Activated CD8-positive, alpha-beta T cell treated with anti-CD3 and anti-CD28 coated beads, Interleukin-2, amount 10 ng/mL, durations not matched to agents 7 days and 5 days (primary cell): ENCODE results near the gene LAMB4. TPM values are rescaled to one million over a fixed set of nuclear protein-coding genes. Genes with fewer than 3 reads are reported as not detected.

Experiments used
- ATAC-seq: fragments of 150-1000 bp; cut with Tn5 transposase; one replicate; pipeline ENCODE4 v1.10.0; 2021; ENCODE audit warnings: moderate library complexity
- CTCF ChIA-PET: fragments of 350-600 bp; sonication (Branson Sonifier 250); formaldehyde crosslinking; loops from one replicate; lab custom pipeline; 2021; ENCODE audit warnings: antibody characterized with exemption; lab: Charles Lee
- POLR2A ChIA-PET: fragments of 350-600 bp; sonication (Branson Sonifier 250); formaldehyde crosslinking; loops from one replicate; lab custom pipeline; 2021; ENCODE audit warnings: antibody characterized with exemption; lab: Charles Lee
- DNase-seq: peaks from one replicate; pipeline ENCODE4 v3.0.0-alpha.2; 2020
- H3K27ac Mint-ChIP-seq: one replicate; pipeline ENCODE4 v1.8.0; 2021; ENCODE audit warnings: mild to moderate bottlenecking, mixed read lengths
- H3K27me3 Mint-ChIP-seq: one replicate; pipeline ENCODE4 v1.8.0; 2021; ENCODE audit warnings: low read depth, mixed read lengths
- H3K36me3 Mint-ChIP-seq: one replicate; pipeline ENCODE4 v1.8.0; 2021; ENCODE audit warnings: low read depth, mixed read lengths
- H3K4me1 Mint-ChIP-seq: one replicate; pipeline ENCODE4 v1.8.0; 2021; ENCODE audit warnings: low read depth, mixed read lengths
- H3K4me3 Mint-ChIP-seq: one replicate; pipeline ENCODE4 v1.8.0; 2021; ENCODE audit warnings: mild to moderate bottlenecking, mixed read lengths
- H3K9me3 Mint-ChIP-seq: one replicate; pipeline ENCODE4 v1.8.0; 2022; ENCODE audit warnings: mixed read lengths; ENCODE audit not compliant: insufficient read depth
- total RNA-seq, 2 experiments: library from RNA; stranded (reverse); gene quantifications; one replicate each; pipeline ENCODE4 v1.2.3, GENCODE V29; 2021

The LAMB4 gene
- total RNA-seq, 2 experiments from 2014 or later, result not detected

DNA sequence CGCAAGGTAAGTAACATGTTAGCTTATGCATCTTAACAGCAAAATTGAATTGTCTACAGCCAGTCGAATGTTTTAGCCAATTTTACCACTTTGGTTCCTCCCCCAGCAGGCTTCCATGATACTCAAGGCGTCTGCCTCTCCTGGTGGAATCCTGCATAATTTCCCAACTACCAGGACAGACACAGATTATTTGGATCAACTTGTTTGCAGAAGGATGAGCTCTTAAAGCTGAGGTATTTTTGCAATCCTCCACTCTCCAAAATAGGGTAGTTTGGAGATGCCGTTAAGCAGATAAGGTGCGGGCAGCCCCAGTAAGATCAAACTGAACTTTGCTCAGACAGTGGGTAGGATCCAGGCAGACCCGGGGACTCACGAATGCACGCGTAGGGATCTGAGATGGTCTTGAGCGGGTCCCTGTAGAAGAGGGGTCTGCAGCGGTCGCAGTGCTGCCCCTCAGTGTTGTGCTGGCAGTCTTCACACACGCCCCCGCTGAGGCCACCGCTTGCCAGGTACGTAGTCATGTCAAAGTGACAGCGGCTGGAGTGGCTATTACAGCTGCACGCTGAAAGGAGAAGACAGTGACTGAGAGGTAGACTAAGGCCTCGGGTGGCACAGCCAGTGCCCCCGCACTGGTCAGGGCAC, 27.4 kb downstream of the LAMB4 start:
- Mint-ChIP-seq H3K9me3 (no peaks in the 10 kb centered on the region), H3K36me3 (no peaks in the 10 kb centered on the region), H3K27ac (no peak overlapping the region), H3K4me3 (no peak overlapping the region), H3K27me3 (peaks cover 7% of the 10 kb centered on the region), H3K4me1 (no peaks in the 10 kb centered on the region)
- ChIA-PET CTCF (interaction anchor here (1.2 to 1.6 kb wide), 2 partner anchors 11 to 43 kb away, joined by 3 to 4 read pairs; no protein-coding TSS in a partner anchor), POLR2A (no interaction called here)
- ATAC-seq, result no peak
- no peak for DNase-seq

DNA sequence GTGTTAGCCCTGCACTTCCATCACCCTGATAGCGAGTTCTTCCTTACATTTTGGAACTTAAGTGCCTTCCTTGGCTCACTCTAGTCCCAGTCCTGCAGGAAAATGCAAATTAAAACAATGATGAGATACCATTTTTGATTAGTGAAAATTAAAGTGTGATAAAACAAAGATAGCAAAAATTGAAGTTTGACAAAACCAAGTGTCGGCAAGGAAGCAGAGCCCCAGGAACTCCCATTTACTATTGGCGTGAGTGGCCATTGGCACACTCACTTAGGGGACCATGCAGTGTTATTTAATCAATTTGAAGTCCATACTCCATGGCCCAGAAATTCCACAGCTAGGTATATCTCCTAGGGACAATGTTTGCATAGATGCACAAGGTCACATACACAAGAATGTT, 28.4 kb downstream of the LAMB4 start:
- Mint-ChIP-seq H3K9me3 (no peaks in the 10 kb centered on the region), H3K4me1 (no peaks in the 10 kb centered on the region), H3K36me3 (no peaks in the 10 kb centered on the region), H3K4me3 (no peak overlapping the region), H3K27me3 (peaks cover 7% of the 10 kb centered on the region), H3K27ac (no peak overlapping the region)
- CTCF ChIA-PET, result interaction anchor here (1.6 kb wide), 1 partner anchor 12 kb away, joined by 4 read pairs; no protein-coding TSS in a partner anchor
- ATAC-seq, result no peak
- POLR2A ChIA-PET, result no interaction called here
- no peak for DNase-seq

DNA sequence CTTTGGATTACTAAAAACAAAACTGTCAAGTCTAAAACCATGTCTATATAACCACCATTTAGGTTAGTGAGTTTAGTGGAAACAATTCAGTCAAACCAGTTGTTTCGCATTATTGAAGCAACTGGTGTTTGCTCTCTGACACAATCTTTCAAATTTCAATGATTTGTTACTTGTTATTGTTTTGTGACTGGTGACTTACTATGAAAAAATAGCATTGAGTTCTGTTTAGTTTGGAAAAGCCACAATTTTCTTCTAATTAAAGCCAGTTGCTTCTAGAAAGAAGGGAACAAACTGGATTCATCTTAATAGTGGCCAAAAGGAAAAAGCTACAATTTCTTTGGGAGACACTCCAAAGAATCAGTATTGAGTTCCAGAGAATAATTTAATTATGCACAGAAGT, 30.4 kb downstream of the LAMB4 start:
- no peaks in the 10 kb centered on the region for H3K36me3 Mint-ChIP-seq
- ChIA-PET CTCF (no interaction called here), POLR2A (no interaction called here)
- no peak overlapping the region for H3K4me3 Mint-ChIP-seq
- no peaks in the 10 kb centered on the region for H3K9me3 Mint-ChIP-seq
- H3K27ac Mint-ChIP-seq, result no peak overlapping the region
- H3K4me1 Mint-ChIP-seq, result no peaks in the 10 kb centered on the region
- peaks cover 14% of the 10 kb centered on the region for H3K27me3 Mint-ChIP-seq
- DNase-seq (no peak), ATAC-seq (no peak)

DNA sequence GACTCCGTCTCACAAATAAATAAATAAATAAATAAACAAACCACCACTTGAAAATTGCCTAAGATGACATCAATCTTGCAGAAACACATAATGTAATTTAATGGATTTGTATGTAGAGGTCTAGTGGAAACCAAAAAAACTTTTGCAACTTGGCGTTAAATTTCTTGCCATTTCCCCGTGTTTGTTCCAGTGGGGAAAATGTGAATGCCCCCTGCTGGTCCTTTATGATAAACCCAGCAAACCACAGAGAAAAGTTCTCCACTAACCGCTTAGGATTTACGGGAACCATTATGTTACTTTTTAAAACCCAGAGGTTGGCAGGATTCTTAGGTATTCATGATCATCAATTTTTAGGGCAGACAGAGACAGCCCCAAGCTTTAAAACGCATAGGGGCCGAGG, 32.5 kb downstream of the LAMB4 start:
- DNase-seq (no peak), ATAC-seq (no peak)
- H3K9me3 Mint-ChIP-seq, result no peaks in the 10 kb centered on the region
- no peak overlapping the region for H3K4me3 Mint-ChIP-seq
- H3K27me3 Mint-ChIP-seq, result peaks cover 16% of the 10 kb centered on the region
- no peaks in the 10 kb centered on the region for H3K4me1 Mint-ChIP-seq
- no peaks in the 10 kb centered on the region for H3K36me3 Mint-ChIP-seq
- no peak overlapping the region for H3K27ac Mint-ChIP-seq
- ChIA-PET POLR2A (no interaction called here), CTCF (interaction anchor here (1.3 kb wide), 1 partner anchor 8 kb away, joined by 5 read pairs; no protein-coding TSS in a partner anchor)

DNA sequence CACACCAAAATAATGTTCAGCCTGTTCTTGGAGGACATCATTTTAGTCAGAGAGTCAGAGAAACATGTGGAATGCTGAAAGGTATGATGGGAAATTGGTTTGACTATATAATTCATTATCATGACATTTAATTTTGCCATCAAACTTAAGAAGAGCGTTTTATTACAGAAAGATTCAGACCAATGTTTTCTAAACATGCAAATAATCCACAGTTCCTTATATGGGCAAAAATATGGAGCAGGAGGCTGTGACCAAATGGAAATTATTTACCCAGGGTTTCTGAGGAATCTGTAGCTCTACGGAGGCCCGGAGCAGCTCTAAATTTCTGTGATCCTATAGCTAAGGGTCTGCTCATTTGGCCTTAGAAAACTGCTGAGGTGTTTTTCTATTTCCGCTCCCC, 33.2 kb downstream of the LAMB4 start:
- H3K4me1 Mint-ChIP-seq, result no peaks in the 10 kb centered on the region
- H3K36me3 Mint-ChIP-seq, result no peaks in the 10 kb centered on the region
- no peaks in the 10 kb centered on the region for H3K9me3 Mint-ChIP-seq
- ATAC-seq (no peak), DNase-seq (no peak)
- ChIA-PET POLR2A (no interaction called here), CTCF (interaction anchor here (1.3 kb wide), 1 partner anchor 9 kb away, joined by 5 read pairs; no protein-coding TSS in a partner anchor)
- no peak overlapping the region for H3K4me3 Mint-ChIP-seq
- no peak overlapping the region for H3K27ac Mint-ChIP-seq
- peaks cover 16% of the 10 kb centered on the region for H3K27me3 Mint-ChIP-seq

DNA sequence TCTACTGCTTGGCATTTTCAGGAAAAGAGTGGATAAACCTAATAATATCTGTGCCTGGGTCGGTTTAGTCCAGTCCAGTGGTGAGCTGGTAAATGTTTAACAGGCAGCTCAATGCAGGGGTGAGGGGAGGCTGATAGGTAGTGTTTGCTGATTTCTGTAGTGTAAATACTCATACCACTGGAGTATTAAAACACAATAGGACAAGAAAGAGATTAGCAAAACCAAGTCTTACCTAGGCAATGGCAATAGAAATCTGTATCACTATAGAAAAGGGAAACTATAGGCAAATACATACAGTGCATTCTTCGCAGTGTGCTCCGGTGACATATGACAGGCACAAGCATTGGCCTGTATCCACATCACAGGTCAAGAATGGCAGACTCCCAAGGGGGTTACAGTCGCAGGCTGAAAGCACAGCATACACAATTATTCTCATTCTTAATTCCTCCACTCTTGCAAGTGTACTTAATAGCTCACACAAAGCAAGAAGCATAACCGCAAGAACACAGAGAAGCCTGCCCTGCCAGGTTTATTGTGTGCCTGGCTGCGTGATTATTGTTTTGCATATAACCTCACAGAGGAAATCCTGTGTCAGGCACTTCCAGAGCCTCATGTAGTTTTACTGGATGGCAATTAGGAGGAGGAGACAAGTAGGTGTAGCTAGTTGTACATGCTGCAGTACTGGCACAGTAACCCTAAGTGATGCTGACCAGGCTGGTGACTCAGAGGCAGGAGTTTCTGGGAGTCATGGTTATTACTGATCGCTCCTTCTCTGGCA, 35.0 kb downstream of the LAMB4 start:
- peaks cover 9% of the 10 kb centered on the region for H3K27me3 Mint-ChIP-seq
- no peak for DNase-seq
- POLR2A ChIA-PET, result interaction anchor here (0.6 to 0.7 kb wide), 2 partner anchors 93 to 401 kb away, joined by 3 read pairs; no protein-coding TSS in a partner anchor
- H3K27ac Mint-ChIP-seq, result no peak overlapping the region
- no peak for ATAC-seq
- no peak overlapping the region for H3K4me3 Mint-ChIP-seq
- H3K36me3 Mint-ChIP-seq, result no peaks in the 10 kb centered on the region
- H3K4me1 Mint-ChIP-seq, result no peaks in the 10 kb centered on the region
- CTCF ChIA-PET, result no interaction called here
- H3K9me3 Mint-ChIP-seq, result no peaks in the 10 kb centered on the region

DNA sequence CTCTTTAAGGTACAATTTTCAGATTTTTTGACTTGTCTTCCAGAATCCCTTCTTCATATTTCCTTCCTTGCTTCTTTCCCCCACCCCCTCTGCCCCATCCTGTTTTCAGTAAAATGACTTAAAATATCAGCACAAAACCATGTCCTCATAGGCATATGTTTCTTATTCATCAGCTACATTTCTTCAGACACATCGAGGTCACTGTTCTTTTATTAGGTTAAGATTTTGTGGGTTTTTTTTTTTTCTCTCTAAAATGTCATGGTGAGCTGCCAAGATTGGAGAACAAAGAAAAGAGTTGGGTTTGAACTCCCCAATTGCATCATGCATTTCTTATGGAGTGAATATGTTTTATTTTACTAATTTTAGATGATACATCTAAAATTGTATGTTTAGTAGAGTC, 35.8 kb downstream of the LAMB4 start:
- ChIA-PET POLR2A (interaction anchor here (0.7 kb wide), 1 partner anchor 400 kb away, joined by 3 read pairs; no protein-coding TSS in a partner anchor), CTCF (no interaction called here)
- Mint-ChIP-seq H3K4me1 (no peaks in the 10 kb centered on the region), H3K27me3 (peaks cover 9% of the 10 kb centered on the region), H3K9me3 (no peaks in the 10 kb centered on the region), H3K36me3 (no peaks in the 10 kb centered on the region), H3K4me3 (no peak overlapping the region), H3K27ac (no peak overlapping the region)
- DNase-seq (no peak), ATAC-seq (no peak)

DNA sequence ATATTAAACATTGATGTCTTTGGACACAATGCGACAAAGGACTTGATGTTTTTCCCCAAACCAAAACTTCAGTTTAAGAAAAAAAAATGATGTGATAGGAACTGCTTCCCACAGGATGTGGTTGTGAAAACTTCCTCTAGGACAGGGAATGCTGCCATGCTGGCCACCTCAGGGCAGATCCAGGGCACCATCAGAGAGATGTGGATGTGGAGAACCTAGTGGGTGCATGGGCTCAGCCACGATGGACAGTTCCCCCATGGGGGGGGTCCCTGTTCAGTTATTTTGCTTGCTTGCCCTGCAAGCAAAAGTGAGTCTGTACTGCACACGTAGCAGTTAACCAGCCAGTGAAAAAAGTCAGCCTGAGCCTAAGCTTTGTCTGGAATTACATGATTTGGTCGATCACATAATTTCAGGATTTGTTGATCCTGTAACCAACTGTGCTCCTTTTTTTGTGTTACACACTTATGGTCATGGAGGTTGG, 36.3 kb downstream of the LAMB4 start:
- ChIA-PET CTCF (no interaction called here), POLR2A (no interaction called here)
- DNase-seq, result no peak
- no peaks in the 10 kb centered on the region for H3K36me3 Mint-ChIP-seq
- no peaks in the 10 kb centered on the region for H3K4me1 Mint-ChIP-seq
- no peak overlapping the region for H3K4me3 Mint-ChIP-seq
- H3K27ac Mint-ChIP-seq, result no peak overlapping the region
- H3K27me3 Mint-ChIP-seq, result peaks cover 9% of the 10 kb centered on the region
- H3K9me3 Mint-ChIP-seq, result no peaks in the 10 kb centered on the region
- ATAC-seq, result no peak

DNA sequence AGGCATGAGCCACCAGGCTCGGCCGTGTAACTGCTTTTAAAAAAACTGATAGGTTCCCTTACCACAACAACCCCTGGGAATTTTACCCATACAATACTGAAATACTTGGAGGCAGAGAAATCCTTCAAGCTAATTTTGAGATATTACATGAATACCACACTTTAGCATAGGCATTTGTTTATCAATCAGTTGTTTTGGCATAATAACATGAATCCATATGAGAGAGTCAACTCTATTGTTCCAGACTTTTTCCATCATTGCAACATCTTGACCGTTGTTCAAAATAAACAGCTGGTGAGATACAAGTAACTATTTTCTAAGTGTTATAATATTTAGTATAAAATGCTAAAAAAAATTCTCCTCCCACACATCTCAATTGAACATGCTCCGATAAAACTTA, 36.8 kb downstream of the LAMB4 start:
- Mint-ChIP-seq H3K27ac (no peak overlapping the region), H3K4me3 (no peak overlapping the region), H3K4me1 (no peaks in the 10 kb centered on the region), H3K27me3 (peaks cover 9% of the 10 kb centered on the region), H3K9me3 (no peaks in the 10 kb centered on the region), H3K36me3 (no peaks in the 10 kb centered on the region)
- DNase-seq (no peak), ATAC-seq (no peak)
- ChIA-PET CTCF (no interaction called here), POLR2A (no interaction called here)

DNA sequence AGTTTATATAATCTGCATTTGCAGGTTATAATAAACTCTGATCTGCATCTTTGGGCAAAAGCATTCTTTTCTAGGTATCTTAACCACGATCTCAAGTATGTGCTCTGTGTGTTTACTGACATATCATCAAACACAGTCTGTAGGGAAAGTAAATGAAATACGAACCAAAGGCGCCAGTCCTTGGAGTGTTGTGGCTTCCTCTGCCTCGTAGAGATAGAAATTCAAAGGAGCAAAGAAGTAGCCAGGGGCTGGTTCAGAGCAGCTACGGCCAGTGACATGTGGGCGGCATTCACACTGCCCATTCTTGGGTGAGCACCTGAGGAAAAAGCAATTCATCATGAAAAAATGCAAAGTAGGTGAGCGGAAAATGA, 38.7 kb downstream of the LAMB4 start:
- H3K4me3 Mint-ChIP-seq, result no peak overlapping the region
- ATAC-seq, result no peak
- peaks cover 12% of the 10 kb centered on the region for H3K27me3 Mint-ChIP-seq
- no peaks in the 10 kb centered on the region for H3K4me1 Mint-ChIP-seq
- H3K36me3 Mint-ChIP-seq, result no peaks in the 10 kb centered on the region
- H3K9me3 Mint-ChIP-seq, result no peaks in the 10 kb centered on the region
- CTCF ChIA-PET, result no interaction called here
- H3K27ac Mint-ChIP-seq, result no peak overlapping the region
- DNase-seq, result no peak
- POLR2A ChIA-PET, result no interaction called here

DNA sequence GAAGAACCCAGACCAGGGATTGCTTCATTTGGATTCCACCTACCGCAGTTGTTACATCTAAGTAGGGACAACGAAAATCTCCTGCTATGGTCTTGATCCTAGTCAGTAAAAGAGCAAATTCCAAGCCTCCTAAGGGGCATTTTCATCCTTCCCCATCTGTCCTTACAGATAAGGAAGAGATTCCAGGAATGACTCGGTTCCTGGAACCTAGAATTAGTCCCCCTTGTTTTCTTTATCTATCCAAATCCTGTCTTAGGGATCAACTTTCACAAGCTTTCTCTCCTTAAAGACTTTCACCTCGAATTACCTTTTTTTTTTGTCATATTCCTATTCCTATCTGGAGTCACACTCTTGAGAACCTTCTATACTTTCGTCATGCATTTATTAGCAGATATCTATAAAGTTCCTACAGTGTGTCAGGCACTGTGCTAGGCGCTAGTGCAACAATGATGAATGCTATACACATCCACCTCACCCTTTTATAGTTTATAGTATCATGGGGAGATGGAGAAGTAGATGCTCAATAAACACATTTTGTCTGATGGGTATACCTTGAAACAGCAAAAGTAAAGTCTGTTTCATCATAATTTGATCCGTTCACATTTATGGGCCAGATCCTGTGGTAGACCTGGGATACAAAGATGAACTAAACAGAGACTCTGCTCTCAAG, 39.2 kb downstream of the LAMB4 start:
- Mint-ChIP-seq H3K36me3 (no peaks in the 10 kb centered on the region), H3K27ac (no peak overlapping the region), H3K4me3 (no peak overlapping the region), H3K9me3 (no peaks in the 10 kb centered on the region), H3K4me1 (no peaks in the 10 kb centered on the region), H3K27me3 (peaks cover 12% of the 10 kb centered on the region)
- POLR2A ChIA-PET, result no interaction called here
- no peak for DNase-seq
- ATAC-seq, result no peak
- CTCF ChIA-PET, result no interaction called here

DNA sequence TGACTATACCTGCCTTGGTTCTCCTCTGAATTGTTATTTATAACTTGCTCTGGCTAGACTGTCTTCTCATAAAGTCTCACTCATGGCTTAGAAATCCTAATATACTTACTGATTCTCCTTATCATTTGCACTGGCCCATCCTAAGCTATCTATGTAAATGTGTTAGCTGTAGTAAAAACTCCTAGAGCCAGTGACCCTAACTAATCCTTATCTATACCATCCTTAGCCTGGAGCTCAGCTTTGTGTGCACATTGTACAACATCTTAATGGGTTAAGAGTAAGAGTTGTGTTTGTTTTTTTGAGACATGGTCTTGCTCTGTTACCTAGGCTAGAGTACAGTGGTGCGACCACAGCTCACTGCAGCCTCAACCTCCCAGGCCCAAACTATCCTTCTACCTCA, 40.8 kb downstream of the LAMB4 start:
- H3K27ac Mint-ChIP-seq, result no peak overlapping the region
- H3K9me3 Mint-ChIP-seq, result no peaks in the 10 kb centered on the region
- ChIA-PET POLR2A (interaction anchor here (0.9 kb wide), 1 partner anchor 11 kb away, joined by 3 read pairs; no protein-coding TSS in a partner anchor), CTCF (no interaction called here)
- H3K4me1 Mint-ChIP-seq, result peaks cover 2% of the 10 kb centered on the region
- DNase-seq, result no peak
- H3K36me3 Mint-ChIP-seq, result no peaks in the 10 kb centered on the region
- H3K4me3 Mint-ChIP-seq, result no peak overlapping the region
- ATAC-seq, result no peak
- peaks cover 5% of the 10 kb centered on the region for H3K27me3 Mint-ChIP-seq
